ENCODE results near the gene ARHGAP28. TPM values are rescaled to one million over a fixed set of nuclear protein-coding genes. Genes with fewer than 3 reads are reported as not detected.

ARHGAP28 gene
- polyA plus RNA-seq, 1 donor from 2014 or later = 9.8 TPM

- Histone ChIP-seq H3K4me2 (ENCODE audit: low read length) (no peak overlapping the region), H3F3A (ENCODE audit: insufficient read depth, low read length, poor library complexity, severe bottlenecking) (no peaks in the 10 kb centered on the region), H3K4me3 (ENCODE audit: low read length) (no peak overlapping the region), H3K9me3 (ENCODE audit: low read length) (no peaks in the 10 kb centered on the region), H3K36me3 (ENCODE audit: insufficient read depth, low read length) (peaks cover 10% of the 10 kb centered on the region), H3K27ac (ENCODE audit: low read length) (no peak overlapping the region), H3K79me2 (replicated peaks; ENCODE audit: insufficient read depth, low read length) (no peaks in the 10 kb centered on the region), H3K27me3 (ENCODE audit: insufficient read depth, low read depth, low read length) (no peaks in the 10 kb centered on the region), H4K20me1 (ENCODE audit: insufficient read depth) (no peaks in the 10 kb centered on the region), H2AFZ (ENCODE audit: low read depth, low read length) (no peak overlapping the region), H3K9me2 (ENCODE audit: insufficient read depth, low read length) (no peaks in the 10 kb centered on the region), H3K9ac (ENCODE audit: low read length) (no peak overlapping the region)
- TF ChIP-seq EZH2 (IDR thresholded peaks at IDR 0.05; ENCODE audit: borderline replicate concordance, insufficient read depth, low read length, poor library complexity, severe bottlenecking) (no peak), MXI1 (conservative IDR thresholded peaks at IDR 0.05; ENCODE audit: poor library complexity, severe bottlenecking) (no peak), EP300 (conservative IDR thresholded peaks at IDR 0.05; ENCODE audit: poor library complexity, severe bottlenecking) (no peak), POLR2AphosphoS5 (IDR thresholded peaks at IDR 0.05) (no peak), SMC3 (conservative IDR thresholded peaks at IDR 0.05; ENCODE audit: poor library complexity) (no peak), TAF1 (IDR thresholded peaks at IDR 0.05; ENCODE audit: low read depth) (no peak), RAD21 (conservative IDR thresholded peaks at IDR 0.05) (no peak)
- TF ChIP-seq, protein P1, sequence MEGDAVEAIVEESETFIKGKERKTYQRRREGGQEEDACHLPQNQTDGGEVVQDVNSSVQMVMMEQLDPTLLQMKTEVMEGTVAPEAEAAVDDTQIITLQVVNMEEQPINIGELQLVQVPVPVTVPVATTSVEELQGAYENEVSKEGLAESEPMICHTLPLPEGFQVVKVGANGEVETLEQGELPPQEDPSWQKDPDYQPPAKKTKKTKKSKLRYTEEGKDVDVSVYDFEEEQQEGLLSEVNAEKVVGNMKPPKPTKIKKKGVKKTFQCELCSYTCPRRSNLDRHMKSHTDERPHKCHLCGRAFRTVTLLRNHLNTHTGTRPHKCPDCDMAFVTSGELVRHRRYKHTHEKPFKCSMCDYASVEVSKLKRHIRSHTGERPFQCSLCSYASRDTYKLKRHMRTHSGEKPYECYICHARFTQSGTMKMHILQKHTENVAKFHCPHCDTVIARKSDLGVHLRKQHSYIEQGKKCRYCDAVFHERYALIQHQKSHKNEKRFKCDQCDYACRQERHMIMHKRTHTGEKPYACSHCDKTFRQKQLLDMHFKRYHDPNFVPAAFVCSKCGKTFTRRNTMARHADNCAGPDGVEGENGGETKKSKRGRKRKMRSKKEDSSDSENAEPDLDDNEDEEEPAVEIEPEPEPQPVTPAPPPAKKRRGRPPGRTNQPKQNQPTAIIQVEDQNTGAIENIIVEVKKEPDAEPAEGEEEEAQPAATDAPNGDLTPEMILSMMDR (IDR thresholded peaks at IDR 0.05; ENCODE audit: poor library complexity, severe bottlenecking) = no peak
- TF ChIP-seq, protein P2, sequence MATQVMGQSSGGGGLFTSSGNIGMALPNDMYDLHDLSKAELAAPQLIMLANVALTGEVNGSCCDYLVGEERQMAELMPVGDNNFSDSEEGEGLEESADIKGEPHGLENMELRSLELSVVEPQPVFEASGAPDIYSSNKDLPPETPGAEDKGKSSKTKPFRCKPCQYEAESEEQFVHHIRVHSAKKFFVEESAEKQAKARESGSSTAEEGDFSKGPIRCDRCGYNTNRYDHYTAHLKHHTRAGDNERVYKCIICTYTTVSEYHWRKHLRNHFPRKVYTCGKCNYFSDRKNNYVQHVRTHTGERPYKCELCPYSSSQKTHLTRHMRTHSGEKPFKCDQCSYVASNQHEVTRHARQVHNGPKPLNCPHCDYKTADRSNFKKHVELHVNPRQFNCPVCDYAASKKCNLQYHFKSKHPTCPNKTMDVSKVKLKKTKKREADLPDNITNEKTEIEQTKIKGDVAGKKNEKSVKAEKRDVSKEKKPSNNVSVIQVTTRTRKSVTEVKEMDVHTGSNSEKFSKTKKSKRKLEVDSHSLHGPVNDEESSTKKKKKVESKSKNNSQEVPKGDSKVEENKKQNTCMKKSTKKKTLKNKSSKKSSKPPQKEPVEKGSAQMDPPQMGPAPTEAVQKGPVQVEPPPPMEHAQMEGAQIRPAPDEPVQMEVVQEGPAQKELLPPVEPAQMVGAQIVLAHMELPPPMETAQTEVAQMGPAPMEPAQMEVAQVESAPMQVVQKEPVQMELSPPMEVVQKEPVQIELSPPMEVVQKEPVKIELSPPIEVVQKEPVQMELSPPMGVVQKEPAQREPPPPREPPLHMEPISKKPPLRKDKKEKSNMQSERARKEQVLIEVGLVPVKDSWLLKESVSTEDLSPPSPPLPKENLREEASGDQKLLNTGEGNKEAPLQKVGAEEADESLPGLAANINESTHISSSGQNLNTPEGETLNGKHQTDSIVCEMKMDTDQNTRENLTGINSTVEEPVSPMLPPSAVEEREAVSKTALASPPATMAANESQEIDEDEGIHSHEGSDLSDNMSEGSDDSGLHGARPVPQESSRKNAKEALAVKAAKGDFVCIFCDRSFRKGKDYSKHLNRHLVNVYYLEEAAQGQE (IDR thresholded peaks at IDR 0.05; ENCODE audit: borderline replicate concordance) = no peak
These were observed 157.3 kb downstream of the ARHGAP28 start for GRCh38 chr18:6886797-6887330.

GRCh38 chr18:6891788-6892187, 162.3 kb downstream of the ARHGAP28 start:
- Histone ChIP-seq H3K4me2 (ENCODE audit: low read length) (no peak overlapping the region), H4K20me1 (ENCODE audit: insufficient read depth) (no peaks in the 10 kb centered on the region), H3K79me2 (replicated peaks; ENCODE audit: insufficient read depth, low read length) (no peaks in the 10 kb centered on the region), H3K27me3 (ENCODE audit: insufficient read depth, low read depth, low read length) (no peaks in the 10 kb centered on the region), H3K27ac (ENCODE audit: low read length) (no peak overlapping the region), H3K9ac (ENCODE audit: low read length) (no peak overlapping the region), H3K9me3 (ENCODE audit: low read length) (no peaks in the 10 kb centered on the region), H3K4me3 (ENCODE audit: low read length) (no peak overlapping the region), H3F3A (ENCODE audit: insufficient read depth, low read length, poor library complexity, severe bottlenecking) (no peaks in the 10 kb centered on the region), H3K9me2 (ENCODE audit: insufficient read depth, low read length) (no peaks in the 10 kb centered on the region), H2AFZ (ENCODE audit: low read depth, low read length) (no peak overlapping the region), H3K36me3 (ENCODE audit: insufficient read depth, low read length) (peaks cover 18% of the 10 kb centered on the region)
- TF ChIP-seq RAD21 (conservative IDR thresholded peaks at IDR 0.05) = no peak
- no peak for TF ChIP-seq EP300 (conservative IDR thresholded peaks at IDR 0.05; ENCODE audit: poor library complexity, severe bottlenecking)
- TF ChIP-seq, protein P1 (IDR thresholded peaks at IDR 0.05; ENCODE audit: poor library complexity, severe bottlenecking) = no peak
- no peak for TF ChIP-seq TAF1 (IDR thresholded peaks at IDR 0.05; ENCODE audit: low read depth)
- TF ChIP-seq, protein P2 (IDR thresholded peaks at IDR 0.05; ENCODE audit: borderline replicate concordance) = no peak
- no peak for TF ChIP-seq EZH2 (IDR thresholded peaks at IDR 0.05; ENCODE audit: borderline replicate concordance, insufficient read depth, low read length, poor library complexity, severe bottlenecking)
- TF ChIP-seq POLR2AphosphoS5 (IDR thresholded peaks at IDR 0.05) = no peak
- no peak for TF ChIP-seq SMC3 (conservative IDR thresholded peaks at IDR 0.05; ENCODE audit: poor library complexity)
- no peak for TF ChIP-seq MXI1 (conservative IDR thresholded peaks at IDR 0.05; ENCODE audit: poor library complexity, severe bottlenecking)

Measured in neural cell (in vitro differentiated cells).